OCI-LY1 (cell line): ENCODE results near the gene GATC.

Experiments used
- H2AFZ ChIP-seq: fragments of 200-600 bp; sonication (generic), shearing (Covaris generic); 2 replicates; pipeline ENCODE4 v1.6.0; 2014; ENCODE audit warnings: antibody characterized with exemption, mild to moderate bottlenecking, low read length
- H3F3A ChIP-seq: fragments of 200-600 bp; sonication (generic), shearing (Covaris generic); 2 replicates; pipeline ENCODE4 v1.6.0; 2014; ENCODE audit warnings: mild to moderate bottlenecking, antibody characterized with exemption, low read length, moderate library complexity; ENCODE audit not compliant: insufficient read depth
- H3K27ac ChIP-seq: fragments of 200-600 bp; sonication (generic); 2 replicates; pipeline ENCODE4 v1.5.1; 2014; ENCODE audit warnings: low read length, mixed run types, mild to moderate bottlenecking, low read depth; ENCODE audit not compliant: poor library complexity, severe bottlenecking
- H3K27me3 ChIP-seq: fragments of 200-600 bp; sonication (generic); 2 replicates; pipeline ENCODE4 v1.6.0; 2014; ENCODE audit warnings: antibody characterized with exemption, mild to moderate bottlenecking, low read length, moderate library complexity; ENCODE audit not compliant: insufficient read depth
- H3K36me3 ChIP-seq: fragments of 200-600 bp; sonication (generic); 2 replicates; pipeline ENCODE4 v1.6.1; 2014; ENCODE audit warnings: mild to moderate bottlenecking, antibody characterized with exemption, low read length, moderate library complexity, mixed read lengths; ENCODE audit not compliant: insufficient read depth
- H3K4me1 ChIP-seq: fragments of 200-600 bp; sonication (generic); 2 replicates; pipeline ENCODE4 v1.5.1; 2014; ENCODE audit warnings: mild to moderate bottlenecking, low read length, moderate library complexity; ENCODE audit not compliant: insufficient read depth, severe bottlenecking
- H3K4me2 ChIP-seq: fragments of 200-600 bp; sonication (generic), shearing (Covaris generic); 2 replicates; pipeline ENCODE4 v1.6.1; 2014; ENCODE audit warnings: low read length
- H3K4me3 ChIP-seq: fragments of 200-600 bp; sonication (generic); 2 replicates; pipeline ENCODE4 v1.5.1; 2014; ENCODE audit warnings: low read length, low read depth, mild to moderate bottlenecking, mixed read lengths; ENCODE audit not compliant: poor library complexity, severe bottlenecking
- H3K79me2 ChIP-seq: fragments of 200-600 bp; shearing (Covaris generic); 2 replicates; pipeline ENCODE4 v1.6.1; 2016; ENCODE audit warnings: mixed run types, low read length, mixed read lengths; ENCODE audit not compliant: insufficient read depth
- H3K9ac ChIP-seq: fragments of 200-600 bp; sonication (generic), shearing (Covaris generic); 2 replicates; pipeline ENCODE4 v1.6.1; 2014; ENCODE audit warnings: mild to moderate bottlenecking, low read length, mixed read lengths
- H3K9me2 ChIP-seq: fragments of 200-600 bp; sonication (generic), shearing (Covaris generic); 2 replicates; pipeline ENCODE4 v1.6.1; 2014; ENCODE audit warnings: low read depth, mild to moderate bottlenecking, low read length, mixed read lengths
- H3K9me3 ChIP-seq: fragments of 200-600 bp; shearing (Covaris generic); 2 replicates; pipeline ENCODE4 v1.6.1; 2014; ENCODE audit warnings: low read length, mixed read lengths
- H4K20me1 ChIP-seq: fragments of 200-600 bp; sonication (generic), shearing (Covaris generic); 2 replicates; pipeline ENCODE4 v1.6.0; 2016; ENCODE audit warnings: mild to moderate bottlenecking, low read length; ENCODE audit not compliant: insufficient read depth
- CTCF ChIP-seq: fragments of 200-600 bp; sonication (generic), shearing (Covaris generic); IDR thresholded peaks from 2 replicates; pipeline ENCODE4 v1.5.1; 2017; ENCODE audit warnings: mild to moderate bottlenecking, antibody characterized with exemption, low read length, moderate library complexity, mixed read lengths
- EZH2 ChIP-seq: fragments of 200-600 bp; sonication (generic), shearing (Covaris generic); IDR thresholded peaks from 2 replicates; pipeline ENCODE4 v1.8.0; 2017; ENCODE audit warnings: borderline replicate concordance, mixed run types, mild to moderate bottlenecking, antibody characterized with exemption, low read length, moderate library complexity, mixed read lengths

The GATC gene

GRCh38 chr12:120488057-120488640 is 41.9 kb downstream of the GATC start:
- Histone ChIP-seq H3K79me2 (no peaks in the 10 kb centered on the region), H3K9me2 (no peaks in the 10 kb centered on the region), H3K9me3 (no peaks in the 10 kb centered on the region), H3K4me2 (no peak overlapping the region), H3K4me3 (no peak overlapping the region), H3K36me3 (peaks cover 4% of the 10 kb centered on the region; the same call in 1 of the 2 replicates), H3F3A (no peaks in the 10 kb centered on the region; the same call in 1 of the 2 replicates), H3K27me3 (no peaks in the 10 kb centered on the region), H2AFZ (no peak overlapping the region), H3K9ac (no peak overlapping the region), H3K27ac (no peak overlapping the region), H3K4me1 (peaks cover 9% of the 10 kb centered on the region), H4K20me1 (no peaks in the 10 kb centered on the region)
- no peak for TF ChIP-seq EZH2
- TF ChIP-seq CTCF: no peak

GRCh38 chr12:120489018-120489417 is 42.8 kb downstream of the GATC start:
- Histone ChIP-seq H3K27ac (no peak overlapping the region), H3K79me2 (no peaks in the 10 kb centered on the region), H3K4me3 (no peak overlapping the region), H4K20me1 (no peaks in the 10 kb centered on the region), H3K9me2 (no peaks in the 10 kb centered on the region), H3K27me3 (no peaks in the 10 kb centered on the region), H3K36me3 (no peaks in the 10 kb centered on the region), H2AFZ (no peak overlapping the region), H3K4me1 (peaks cover 9% of the 10 kb centered on the region), H3K4me2 (no peak overlapping the region), H3F3A (no peaks in the 10 kb centered on the region; the same call in 1 of the 2 replicates), H3K9ac (no peak overlapping the region), H3K9me3 (no peaks in the 10 kb centered on the region)
- TF ChIP-seq EZH2: no peak
- no peak for TF ChIP-seq CTCF

GRCh38 chr12:120490325-120490724 is 44.1 kb downstream of the GATC start:
- no peaks in the 10 kb centered on the region for H3K79me2 ChIP-seq
- TF ChIP-seq CTCF: no peak
- no peak for TF ChIP-seq EZH2
- no peak overlapping the region for H3K4me3 ChIP-seq
- H3K27me3 ChIP-seq: no peaks in the 10 kb centered on the region
- no peaks in the 10 kb centered on the region; the same call in 1 of the 2 replicates for H3F3A ChIP-seq
- no peak overlapping the region for H3K4me2 ChIP-seq
- H3K9me3 ChIP-seq: no peaks in the 10 kb centered on the region
- H3K9ac ChIP-seq: no peak overlapping the region
- H2AFZ ChIP-seq: no peak overlapping the region
- H3K27ac ChIP-seq: no peak overlapping the region
- no peaks in the 10 kb centered on the region for H4K20me1 ChIP-seq
- no peaks in the 10 kb centered on the region for H3K36me3 ChIP-seq
- H3K9me2 ChIP-seq: no peaks in the 10 kb centered on the region
- peaks cover 20% of the 10 kb centered on the region for H3K4me1 ChIP-seq
